Right lobe of liver (tissue), 4 donors: Measurements from ENCODE around the gene CELF4.

Experiments
- POLR2A ChIP-seq: fragments of 450-650 bp; IDR thresholded peaks from one replicate; pipeline ENCODE4 v1.6.1; 2017; ENCODE audit warnings: antibody characterized with exemption, mild to moderate bottlenecking
- TF ChIP-seq, protein P1 (sequence below), 4 donors: fragments of 200-600 bp in 3 of 4; fragments of 450-650 bp in 1 of 4; IDR thresholded peaks; one replicate each; pipeline versions ENCODE4 v1.5.1 to v1.8.0; 2016 to 2022; ENCODE audit warnings: antibody characterized with exemption in 4 of 4, mild to moderate bottlenecking in 2 of 4
- donor health status: DM: no; HTN: no; CAD: no.
- donor health status: DM: no; HTN: no; CAD: no.
- donor health status: DM: no; HTN: yes; CAD: no.

DNA sequence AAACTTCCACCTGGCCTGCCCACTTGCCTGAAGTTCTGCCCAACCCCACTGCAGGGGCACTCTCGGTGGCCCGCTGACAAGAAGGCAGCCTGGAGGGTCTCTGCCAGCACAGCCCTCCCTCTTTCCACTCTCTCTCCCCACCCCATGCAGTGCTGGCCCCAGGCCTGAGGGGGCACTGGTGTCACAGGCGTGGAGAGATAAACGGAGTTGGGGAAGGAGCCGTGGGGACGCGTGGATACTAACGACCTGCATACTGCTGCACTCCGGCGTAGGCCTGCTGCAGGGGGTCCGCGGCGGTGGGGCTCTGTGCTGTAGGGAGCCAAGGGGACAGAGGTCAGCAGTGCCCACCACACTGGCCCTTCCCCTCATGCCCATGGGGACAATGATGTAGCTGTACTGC is 299.3 kb downstream of the CELF4 start:
- TF ChIP-seq, protein P1, sequence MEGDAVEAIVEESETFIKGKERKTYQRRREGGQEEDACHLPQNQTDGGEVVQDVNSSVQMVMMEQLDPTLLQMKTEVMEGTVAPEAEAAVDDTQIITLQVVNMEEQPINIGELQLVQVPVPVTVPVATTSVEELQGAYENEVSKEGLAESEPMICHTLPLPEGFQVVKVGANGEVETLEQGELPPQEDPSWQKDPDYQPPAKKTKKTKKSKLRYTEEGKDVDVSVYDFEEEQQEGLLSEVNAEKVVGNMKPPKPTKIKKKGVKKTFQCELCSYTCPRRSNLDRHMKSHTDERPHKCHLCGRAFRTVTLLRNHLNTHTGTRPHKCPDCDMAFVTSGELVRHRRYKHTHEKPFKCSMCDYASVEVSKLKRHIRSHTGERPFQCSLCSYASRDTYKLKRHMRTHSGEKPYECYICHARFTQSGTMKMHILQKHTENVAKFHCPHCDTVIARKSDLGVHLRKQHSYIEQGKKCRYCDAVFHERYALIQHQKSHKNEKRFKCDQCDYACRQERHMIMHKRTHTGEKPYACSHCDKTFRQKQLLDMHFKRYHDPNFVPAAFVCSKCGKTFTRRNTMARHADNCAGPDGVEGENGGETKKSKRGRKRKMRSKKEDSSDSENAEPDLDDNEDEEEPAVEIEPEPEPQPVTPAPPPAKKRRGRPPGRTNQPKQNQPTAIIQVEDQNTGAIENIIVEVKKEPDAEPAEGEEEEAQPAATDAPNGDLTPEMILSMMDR (IDR thresholded peaks at IDR 0.05): no peak
- TF ChIP-seq POLR2A: no peak
